HepG2 (cell line): ENCODE results near the gene VPS52. TPM values are rescaled to one million over a fixed set of nuclear protein-coding genes. Genes with fewer than 3 reads are reported as not detected.
A peak's percentile ranks its signal among the peaks of the same experiment; 100 is the strongest.

ENCODE experiments used
- ATF5 ChIP-seq: sonication (generic); formaldehyde crosslinking; IDR thresholded peaks from 2 replicates; pipeline ENCODE4 v1.4.0; 2020; ENCODE audit warnings: mild to moderate bottlenecking, low read depth, missing genetic modification reagents
- ATM ChIP-seq: fragments of 450-650 bp; IDR thresholded peaks from 2 replicates; pipeline ENCODE4 v1.7.1; 2017; ENCODE audit warnings: mild to moderate bottlenecking, borderline replicate concordance
- BRF2 ChIP-seq: sonication (generic); formaldehyde crosslinking; IDR thresholded peaks from 2 replicates; pipeline ENCODE4 v1.8.1; 2022; ENCODE audit warnings: mild to moderate bottlenecking, missing genetic modification reagents
- CBFB ChIP-seq: sonication (generic); formaldehyde crosslinking; IDR thresholded peaks from 2 replicates; pipeline ENCODE4 v1.4.0; 2020; ENCODE audit warnings: missing genetic modification reagents
- CBX5 ChIP-seq: sonication (generic); formaldehyde crosslinking; IDR thresholded peaks from 2 replicates; pipeline ENCODE4 v1.4.0; 2020; ENCODE audit warnings: missing genetic modification reagents, borderline replicate concordance
- DZIP1 ChIP-seq: sonication (generic); formaldehyde crosslinking; IDR thresholded peaks from 2 replicates; pipeline ENCODE4 v1.5.0; 2020; ENCODE audit warnings: mild to moderate bottlenecking, missing genetic modification reagents
- KDM6A ChIP-seq: IDR thresholded peaks from 2 replicates; pipeline ENCODE4 v1.6.1; 2016; ENCODE audit warnings: low read depth
- KLF11 ChIP-seq: IDR thresholded peaks from 2 replicates; pipeline ENCODE4 v1.6.1; 2016; ENCODE audit warnings: missing compliant biosample characterization
- KMT2B ChIP-seq: IDR thresholded peaks from 2 replicates; pipeline ENCODE4 v1.6.1; 2016; ENCODE audit warnings: missing genetic modification reagents, missing compliant biosample characterization
- MXD1 ChIP-seq: sonication (generic); formaldehyde crosslinking; IDR thresholded peaks from 2 replicates; pipeline ENCODE4 v1.4.0; 2020; ENCODE audit warnings: mild to moderate bottlenecking, missing genetic modification reagents
- MYC ChIP-seq: sonication (generic); formaldehyde crosslinking; IDR thresholded peaks from 2 replicates; pipeline ENCODE4 v1.9.0; 2021; ENCODE audit warnings: missing genetic modification reagents, borderline replicate concordance
- NFATC3 ChIP-seq: sonication (generic); formaldehyde crosslinking; IDR thresholded peaks from 2 replicates; pipeline ENCODE4 v1.5.1; 2020; ENCODE audit warnings: mild to moderate bottlenecking, missing genetic modification reagents
- NRL ChIP-seq: sonication (generic); formaldehyde crosslinking; IDR thresholded peaks from 2 replicates; pipeline ENCODE4 v1.5.0; 2020; ENCODE audit warnings: missing genetic modification reagents, mild to moderate bottlenecking, moderate library complexity, borderline replicate concordance
- SKI ChIP-seq: fragments of 450-650 bp; IDR thresholded peaks from one replicate; pipeline ENCODE4 v1.6.1; 2018; ENCODE audit warnings: mild to moderate bottlenecking; ENCODE audit not compliant: partially characterized antibody
- YY1 ChIP-seq: IDR thresholded peaks from 2 replicates; pipeline ENCODE4 v1.6.1; 2011; ENCODE audit warnings: low read length, low read depth, moderate library complexity, mild to moderate bottlenecking; ENCODE audit not compliant: insufficient read depth, insufficient replicate concordance
- ZBTB38 ChIP-seq: sonication (generic); formaldehyde crosslinking; IDR thresholded peaks from 2 replicates; pipeline ENCODE4 v1.5.1; 2020; ENCODE audit warnings: mild to moderate bottlenecking, missing genetic modification reagents
- ZNF34 ChIP-seq: sonication (generic); formaldehyde crosslinking; IDR thresholded peaks from 2 replicates; pipeline ENCODE4 v1.4.0; 2020; ENCODE audit warnings: mild to moderate bottlenecking, missing genetic modification reagents, borderline replicate concordance
- ZNF441 ChIP-seq: sonication (generic); formaldehyde crosslinking; IDR thresholded peaks from 2 replicates; pipeline ENCODE4 v1.7.0; 2021; ENCODE audit warnings: missing genetic modification reagents, borderline replicate concordance
- ZNF496 ChIP-seq: sonication (generic); formaldehyde crosslinking; IDR thresholded peaks from 2 replicates; pipeline ENCODE4 v1.8.1; 2023; ENCODE audit warnings: mild to moderate bottlenecking, moderate library complexity, missing genetic modification reagents; ENCODE audit not compliant: insufficient replicate concordance
- ZNF607 ChIP-seq: sonication (generic); formaldehyde crosslinking; IDR thresholded peaks from 2 replicates; pipeline ENCODE4 v1.5.1; 2020; ENCODE audit warnings: missing genetic modification reagents, mild to moderate bottlenecking, borderline replicate concordance
- ZNF674 ChIP-seq: sonication (generic); formaldehyde crosslinking; IDR thresholded peaks from 2 replicates; pipeline ENCODE4 v1.5.0; 2020; ENCODE audit warnings: low read depth, mild to moderate bottlenecking, missing genetic modification reagents
- ZNF800 ChIP-seq: sonication (generic); formaldehyde crosslinking; IDR thresholded peaks from 2 replicates; pipeline ENCODE4 v1.4.0; 2020; ENCODE audit warnings: missing genetic modification reagents
- ZSCAN9 ChIP-seq: IDR thresholded peaks from 2 replicates; pipeline ENCODE4 v1.6.1; 2016; ENCODE audit warnings: borderline replicate concordance
- polyA plus RNA-seq, 8 experiments: library from polyadenylated mRNA; depleted of rRNA in 3 of 8; stranded (reverse) in 7 of 8; unstranded in 1 of 8; fragments of >200 nt; fragmentation: Illumina TruSeq in 4 of 8; extraction: Trizol in 4 of 8; gene quantifications; 2 replicates each; pipeline versions ENCODE4 v1.2.1 to v1.2.3, GENCODE V29; 2011 to 2016; ENCODE audit warnings: low read depth in 4 of 8, missing spikeins in 1 of 8, mixed read lengths in 1 of 8; ENCODE audit not compliant: insufficient read depth in 1 of 8
- total RNA-seq, 5 experiments: library from RNA; depleted of rRNA; stranded (reverse); fragments of >200 nt; fragmentation: Illumina TruSeq; extraction: Trizol; gene quantifications; 2 replicates each; pipeline ENCODE4 v1.2.3, GENCODE V29; 2016; ENCODE audit warnings: low read depth in 1 of 5

Gene VPS52
- total and polyA plus RNA-seq, 2 of the 13 experiments (the other 11 are each of a cell fraction or from before 2014, with no cell fraction given): 48.9 to 85.5 TPM

GRCh38 chr6:33272275-33273128 is 826 bp upstream of the VPS52 start (continued):
- TF ChIP-seq CBFB (CRISPR knock-in tag) (no peak), ZNF34 (CRISPR knock-in tag) (no peak), BRF2 (CRISPR knock-in tag) (no peak; the same call in 1 of the 2 replicates), CBX5 (no peak), ZNF441 (CRISPR knock-in tag) (no peak), ATM (no peak), KDM6A (CRISPR knock-in tag) (no peak), NFATC3 (CRISPR knock-in tag) (peak; percentile 40; the same call in 1 of the 2 replicates), KMT2B (CRISPR knock-in tag) (no peak), KLF11 (CRISPR knock-in tag) (0 out of 2 replicates have a peak, but pooled peaks have one; percentile 12), ZSCAN9 (CRISPR knock-in tag) (no peak), ZNF496 (no peak), MXD1 (CRISPR knock-in tag) (no peak), ZNF607 (no peak), DZIP1 (CRISPR knock-in tag) (no peak), MYC (CRISPR knock-in tag) (no peak), ZBTB38 (CRISPR knock-in tag) (0 out of 2 replicates have a peak, but pooled peaks have one; percentile 10), ATF5 (CRISPR knock-in tag) (no peak), ZNF800 (CRISPR knock-in tag) (no peak), NRL (CRISPR knock-in tag) (no peak; the same call in 1 of the 2 replicates), SKI (no peak), ZNF674 (CRISPR knock-in tag) (0 out of 2 replicates have a peak, but pooled peaks have one; percentile 15), YY1 (no peak)
